Measurements from ENCODE around the gene SLF2.

GRCh38 chr10:100890673-100891317 is 22.0 kb upstream of the SLF2 start:
- no peak for TF ChIP-seq POLR2AphosphoS5 (IDR thresholded peaks at IDR 0.05)
- TF ChIP-seq, protein P1, sequence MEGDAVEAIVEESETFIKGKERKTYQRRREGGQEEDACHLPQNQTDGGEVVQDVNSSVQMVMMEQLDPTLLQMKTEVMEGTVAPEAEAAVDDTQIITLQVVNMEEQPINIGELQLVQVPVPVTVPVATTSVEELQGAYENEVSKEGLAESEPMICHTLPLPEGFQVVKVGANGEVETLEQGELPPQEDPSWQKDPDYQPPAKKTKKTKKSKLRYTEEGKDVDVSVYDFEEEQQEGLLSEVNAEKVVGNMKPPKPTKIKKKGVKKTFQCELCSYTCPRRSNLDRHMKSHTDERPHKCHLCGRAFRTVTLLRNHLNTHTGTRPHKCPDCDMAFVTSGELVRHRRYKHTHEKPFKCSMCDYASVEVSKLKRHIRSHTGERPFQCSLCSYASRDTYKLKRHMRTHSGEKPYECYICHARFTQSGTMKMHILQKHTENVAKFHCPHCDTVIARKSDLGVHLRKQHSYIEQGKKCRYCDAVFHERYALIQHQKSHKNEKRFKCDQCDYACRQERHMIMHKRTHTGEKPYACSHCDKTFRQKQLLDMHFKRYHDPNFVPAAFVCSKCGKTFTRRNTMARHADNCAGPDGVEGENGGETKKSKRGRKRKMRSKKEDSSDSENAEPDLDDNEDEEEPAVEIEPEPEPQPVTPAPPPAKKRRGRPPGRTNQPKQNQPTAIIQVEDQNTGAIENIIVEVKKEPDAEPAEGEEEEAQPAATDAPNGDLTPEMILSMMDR (IDR thresholded peaks at IDR 0.05): no peak
